UCSD-AML1 (cell line): ENCODE data around the gene HTR3B.
"Not testable (repeated sequence)": the region's sequence is repeated elsewhere in the genome, so short reads cannot be mapped to it uniquely, and the experiment has no call there.

Source experiments
- DNase-seq: peaks from one replicate; lab custom pipeline; 2025; ENCODE audit not compliant: unreplicated experiment; lab: John Stamatoyannopoulos, UW

The HTR3B gene

DNA sequence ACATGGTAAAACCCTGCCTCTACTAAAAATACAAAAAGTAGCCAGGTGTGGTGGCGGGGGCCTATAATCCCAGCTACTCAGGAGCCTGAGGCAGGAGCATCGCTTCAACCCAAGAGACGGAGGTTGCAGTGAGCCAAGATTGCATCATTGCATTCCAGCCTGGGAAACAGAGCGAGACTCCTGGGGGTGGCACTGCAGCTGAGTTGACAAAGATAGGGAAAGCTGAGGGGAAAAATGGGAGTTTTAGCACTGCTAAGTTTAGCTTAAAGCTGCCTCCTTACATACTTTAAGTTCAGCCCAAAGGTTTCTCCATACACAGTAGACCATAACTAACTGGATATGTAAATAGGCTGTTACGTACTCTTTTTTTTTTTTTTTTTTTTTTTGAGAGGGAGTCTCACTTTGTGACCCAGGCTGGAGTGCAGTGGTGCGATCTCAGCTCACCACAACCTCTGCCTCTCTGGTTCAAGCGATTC is 20.2 kb upstream of the HTR3B start:
- no peak for DNase-seq

- no peak for DNase-seq
Observed at GRCh38 chr11:113885897-113886296, 18.7 kb upstream of the HTR3B start.

- no peak for DNase-seq
Observed at GRCh38 chr11:113888848-113889247, 15.7 kb upstream of the HTR3B start.

GRCh38 chr11:113894421-113894996 is 10.1 kb upstream of the HTR3B start:
- peak; percentile 48 for DNase-seq

DNA sequence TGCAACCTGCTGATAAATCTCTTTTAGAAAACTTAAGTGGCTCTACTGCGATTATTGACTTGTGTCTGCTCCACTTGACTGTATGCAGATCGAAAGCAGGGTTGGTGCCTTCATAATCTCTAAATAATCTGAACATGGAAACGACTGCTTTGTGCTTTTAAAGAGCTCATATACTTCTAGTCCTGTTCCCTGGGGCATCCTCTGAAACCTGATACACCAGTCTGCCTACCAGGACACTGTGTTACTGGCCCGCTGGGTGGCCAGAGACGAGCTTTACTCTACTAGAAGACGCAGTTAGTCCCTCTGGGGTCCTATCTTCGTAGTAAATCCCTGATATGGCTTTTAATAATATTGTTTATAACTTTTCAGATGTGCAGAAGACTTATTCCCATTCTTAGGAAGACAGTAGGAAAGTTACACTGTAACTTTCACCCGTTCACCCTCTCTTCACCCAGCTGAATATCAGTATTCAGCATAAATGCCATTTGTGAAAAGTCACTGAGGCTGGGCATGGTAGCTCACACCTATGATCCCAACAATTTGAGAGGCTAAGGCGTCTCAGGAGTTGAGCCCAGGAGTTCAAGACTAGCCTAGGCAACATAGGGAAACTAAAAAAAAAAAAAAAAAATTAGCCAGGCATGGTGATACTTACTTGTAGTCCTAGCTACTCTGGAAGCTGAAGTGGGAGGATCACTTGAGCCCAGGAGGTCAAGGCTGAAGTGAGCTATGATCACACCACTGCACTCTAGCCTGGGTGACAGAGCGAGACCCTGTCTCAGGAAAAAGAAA is 9.0 kb upstream of the HTR3B start:
- no peak for DNase-seq

- DNase-seq = peak; percentile 24
Observed at GRCh38 chr11:113896156-113896879, 8.3 kb upstream of the HTR3B start.

GRCh38 chr11:113901141-113901540 is 3.5 kb upstream of the HTR3B start:
- no peak for DNase-seq

DNA sequence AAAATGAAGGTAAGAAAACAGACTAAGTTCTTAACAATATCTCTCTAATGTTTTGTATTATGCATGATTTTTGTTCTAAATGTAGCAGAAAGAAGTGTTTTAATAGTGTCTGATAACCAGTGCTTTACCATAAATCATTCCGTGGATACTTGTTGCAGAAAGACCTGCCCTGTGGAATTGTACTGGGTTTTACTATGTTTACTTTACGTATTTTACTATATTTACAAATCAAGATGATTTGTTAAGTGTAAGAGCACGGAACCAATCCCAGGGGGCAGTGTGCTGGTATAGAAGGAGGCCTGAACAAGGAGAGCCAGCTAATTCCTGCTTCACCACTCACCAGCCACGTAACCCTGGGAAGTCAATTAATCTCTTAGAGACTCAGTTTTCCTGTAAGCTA is 1.4 kb downstream of the HTR3B start:
- no peak for DNase-seq

GRCh38 chr11:113906516-113906915 is 1.9 kb downstream of the HTR3B start:
- no peak for DNase-seq

GRCh38 chr11:113907152-113907551 is 2.6 kb downstream of the HTR3B start:
- no peak for DNase-seq

GRCh38 chr11:113907681-113908080 is 3.1 kb downstream of the HTR3B start:
- DNase-seq = no peak

- DNase-seq = no peak
Observed at GRCh38 chr11:113908098-113908497, 3.5 kb downstream of the HTR3B start.

DNA sequence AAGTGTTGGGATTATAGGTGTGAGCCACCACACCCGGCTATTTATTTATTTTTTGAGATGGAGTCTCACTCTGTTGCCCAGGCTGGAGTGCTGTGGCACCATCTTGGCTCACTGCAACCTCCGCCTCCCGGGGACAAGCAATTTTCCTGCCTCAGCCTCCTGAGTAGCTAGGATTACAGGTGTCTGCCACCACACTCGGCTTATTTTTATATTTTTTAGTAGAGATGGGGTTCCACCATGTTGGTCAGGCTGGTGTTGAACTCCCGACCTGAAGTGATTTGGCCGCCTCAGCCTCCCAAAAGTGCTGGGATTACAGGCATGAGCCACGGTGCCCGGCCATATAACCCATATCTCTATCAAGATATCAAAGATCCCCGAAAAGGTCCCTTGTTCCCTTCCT is 6.9 kb downstream of the HTR3B start:
- not testable (repeated sequence) for DNase-seq

DNA sequence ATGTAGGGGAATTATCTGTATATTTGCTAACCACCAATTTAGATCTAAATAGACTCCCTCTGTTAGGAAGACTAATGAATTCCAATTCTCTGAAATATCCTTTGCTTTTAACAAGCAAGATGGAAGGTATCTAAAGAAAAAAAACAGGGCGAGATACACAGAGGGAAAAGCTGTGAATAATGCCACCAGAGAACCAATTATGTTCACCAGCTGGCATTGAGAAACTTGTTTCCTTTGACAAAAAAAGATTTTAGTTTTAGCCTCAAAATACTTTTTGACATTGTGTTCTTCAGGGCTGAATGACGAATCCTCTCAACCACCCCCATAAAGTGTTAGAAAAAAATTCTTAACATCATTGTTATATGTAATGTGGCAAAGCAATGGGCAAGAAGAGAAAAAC is 19.0 kb downstream of the HTR3B start:
- no peak for DNase-seq

GRCh38 chr11:113926273-113927197 is 21.9 kb downstream of the HTR3B start:
- no peak for DNase-seq

- DNase-seq = no peak
Observed at GRCh38 chr11:113928311-113928710, 23.7 kb downstream of the HTR3B start.

DNA sequence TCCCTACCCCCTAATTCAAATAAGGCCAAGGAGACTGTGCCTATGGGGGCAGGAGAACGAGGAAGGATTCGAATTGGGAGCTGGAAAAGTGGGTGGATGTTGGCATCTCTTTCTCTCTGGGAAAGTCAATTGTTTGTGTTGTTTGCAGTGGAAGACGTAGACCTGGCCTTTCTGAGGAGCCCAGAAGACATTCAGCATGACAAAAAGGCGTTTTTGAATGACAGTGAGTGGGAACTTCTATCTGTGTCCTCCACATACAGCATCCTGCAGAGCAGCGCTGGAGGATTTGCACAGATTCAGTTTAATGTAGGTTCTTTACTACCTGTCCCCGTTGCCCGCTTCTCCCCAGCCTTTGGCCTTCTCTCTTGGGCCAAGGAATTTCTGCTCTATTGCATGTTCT is 28.2 kb downstream of the HTR3B start:
- DNase-seq = no peak

DNA sequence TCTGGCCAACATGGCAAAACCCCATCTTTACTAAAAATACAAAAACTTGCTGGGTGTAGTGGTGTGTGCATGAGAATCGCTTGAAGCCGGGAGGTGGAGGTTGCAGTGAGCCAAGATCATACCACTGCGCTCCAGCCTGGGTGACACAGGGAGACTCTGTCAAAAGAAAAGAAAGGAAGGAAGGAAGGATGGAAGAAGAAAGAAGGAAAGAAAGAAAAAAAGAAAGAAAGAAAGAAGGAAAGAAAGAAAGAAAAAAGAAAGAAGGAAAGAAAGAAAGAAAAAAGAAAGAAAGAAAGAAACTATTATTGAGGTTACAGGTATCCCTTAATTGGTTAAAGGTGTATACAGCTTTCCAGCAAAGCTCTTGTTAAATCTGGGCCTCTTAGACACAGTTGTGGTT is 29.6 kb downstream of the HTR3B start:
- not testable (repeated sequence) for DNase-seq

DNA sequence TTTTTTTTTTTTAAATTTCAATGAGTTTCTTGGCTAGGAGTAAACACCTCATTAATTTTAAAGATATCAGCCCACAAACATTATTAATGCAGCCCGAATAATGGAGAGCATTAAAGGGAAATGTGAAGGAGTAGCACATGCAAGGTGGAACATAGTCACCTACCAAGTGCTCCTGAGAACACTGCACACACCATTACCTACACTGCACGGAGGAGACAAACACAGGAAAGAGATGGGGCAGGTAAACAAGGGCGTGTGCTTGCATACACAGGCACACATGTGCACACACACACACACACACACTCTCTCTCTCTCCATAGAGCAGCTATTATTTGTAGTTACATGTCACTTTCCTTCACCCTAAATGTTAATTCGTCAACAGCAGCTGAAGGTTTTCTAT is 30.2 kb downstream of the HTR3B start:
- DNase-seq = no peak

DNA sequence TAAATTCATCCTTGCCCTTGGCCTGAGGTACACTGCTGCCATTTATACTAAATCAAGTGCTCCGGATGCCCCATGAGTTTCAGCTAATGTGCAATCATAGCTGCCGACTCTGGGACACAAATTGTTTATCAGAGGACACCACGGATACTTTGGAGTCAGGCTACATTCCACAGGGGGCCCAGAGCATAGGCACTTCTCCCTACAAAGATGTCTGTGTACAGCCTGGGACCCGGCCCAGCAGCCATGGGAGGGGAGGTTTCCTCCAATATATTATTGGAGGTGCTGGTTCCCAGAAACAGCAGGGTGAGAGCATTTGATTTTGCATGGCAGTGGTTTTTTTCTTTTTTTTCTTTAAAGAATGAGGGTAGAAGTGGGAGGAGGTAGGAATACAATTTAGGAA is 31.3 kb downstream of the HTR3B start:
- DNase-seq = no peak

GRCh38 chr11:113937918-113938317 is 33.3 kb downstream of the HTR3B start:
- no peak for DNase-seq
